ENCODE measurements around the gene XIRP1. TPM values are rescaled to one million over a fixed set of nuclear protein-coding genes. Genes with fewer than 3 reads are reported as not detected.

Gene XIRP1
- total RNA-seq, 2 experiments from 2014 or later: not detected

DNA sequence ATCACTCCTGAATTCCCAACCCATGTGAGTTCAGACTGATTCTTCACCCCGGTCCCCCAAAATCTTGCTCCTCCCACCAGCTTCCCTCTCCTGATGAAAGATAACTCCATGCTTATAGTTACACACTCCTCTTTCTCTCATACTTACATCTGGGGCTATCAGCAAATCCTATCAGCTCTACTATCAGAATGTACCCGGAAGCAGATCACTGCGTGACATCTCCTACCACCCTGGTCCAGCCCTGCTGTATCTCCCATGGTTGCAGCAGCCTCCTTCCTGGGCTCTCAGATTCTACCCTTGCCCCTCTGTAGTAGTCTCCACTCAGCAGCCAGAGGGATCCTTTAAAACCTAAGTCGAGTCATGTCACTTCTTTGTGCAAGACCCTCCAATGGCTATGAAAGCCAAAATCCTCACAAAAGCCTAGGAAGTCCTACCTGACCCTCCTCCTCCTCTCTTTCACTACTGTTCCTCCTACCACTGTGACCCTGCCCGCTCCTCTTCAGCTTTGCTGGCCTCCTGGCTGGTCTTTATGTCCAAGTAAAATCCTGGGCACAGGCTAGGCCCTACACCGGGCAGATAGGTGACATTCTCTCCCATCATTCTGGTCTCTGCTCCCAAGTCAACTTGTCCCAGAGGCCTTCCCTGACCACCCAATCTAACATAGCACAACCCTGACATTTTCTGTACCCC lies 16.2 kb downstream of the XIRP1 start:
- peaks cover 18% of the 10 kb centered on the region for H3K4me1 ChIP-seq (ENCODE audit: insufficient read depth, low read length, poor library complexity, severe bottlenecking)
- H2AFZ ChIP-seq (ENCODE audit: low read length): no peak overlapping the region
- POLR2A ChIA-PET: interaction anchor here (1.0 kb wide), 1 partner anchor 27 kb away, joined by 4 read pairs; no protein-coding TSS in a partner anchor
- no peak overlapping the region for H3K4me3 ChIP-seq (ENCODE audit: low read depth, low read length, poor library complexity, severe bottlenecking)
- H3K9me2 ChIP-seq (ENCODE audit: insufficient read depth, low read length): no peaks in the 10 kb centered on the region
- no peak overlapping the region for H3K27ac ChIP-seq (ENCODE audit: low read depth, low read length, poor library complexity, severe bottlenecking)
- CTCF ChIA-PET (ENCODE audit: unreplicated experiment): interaction anchor here (1.1 kb wide), 1 partner anchor 31 kb away, joined by 3 read pairs; no protein-coding TSS in a partner anchor
- TF ChIP-seq, protein P1, sequence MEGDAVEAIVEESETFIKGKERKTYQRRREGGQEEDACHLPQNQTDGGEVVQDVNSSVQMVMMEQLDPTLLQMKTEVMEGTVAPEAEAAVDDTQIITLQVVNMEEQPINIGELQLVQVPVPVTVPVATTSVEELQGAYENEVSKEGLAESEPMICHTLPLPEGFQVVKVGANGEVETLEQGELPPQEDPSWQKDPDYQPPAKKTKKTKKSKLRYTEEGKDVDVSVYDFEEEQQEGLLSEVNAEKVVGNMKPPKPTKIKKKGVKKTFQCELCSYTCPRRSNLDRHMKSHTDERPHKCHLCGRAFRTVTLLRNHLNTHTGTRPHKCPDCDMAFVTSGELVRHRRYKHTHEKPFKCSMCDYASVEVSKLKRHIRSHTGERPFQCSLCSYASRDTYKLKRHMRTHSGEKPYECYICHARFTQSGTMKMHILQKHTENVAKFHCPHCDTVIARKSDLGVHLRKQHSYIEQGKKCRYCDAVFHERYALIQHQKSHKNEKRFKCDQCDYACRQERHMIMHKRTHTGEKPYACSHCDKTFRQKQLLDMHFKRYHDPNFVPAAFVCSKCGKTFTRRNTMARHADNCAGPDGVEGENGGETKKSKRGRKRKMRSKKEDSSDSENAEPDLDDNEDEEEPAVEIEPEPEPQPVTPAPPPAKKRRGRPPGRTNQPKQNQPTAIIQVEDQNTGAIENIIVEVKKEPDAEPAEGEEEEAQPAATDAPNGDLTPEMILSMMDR (conservative IDR thresholded peaks at IDR 0.05; ENCODE audit: low read length): no peak
- no peak for TF ChIP-seq EZH2phosphoT487 (IDR thresholded peaks at IDR 0.05; ENCODE audit: borderline replicate concordance, low read depth, low read length)
- no peaks in the 10 kb centered on the region for H3K79me2 ChIP-seq (ENCODE audit: insufficient read depth, low read depth, low read length)
- intact Hi-C loops (cut with micrococcal nuclease; ENCODE audit: unreplicated experiment): no loop called here
- no peaks in the 10 kb centered on the region for H3K36me3 ChIP-seq (ENCODE audit: insufficient read depth, low read length)
- H3K9me3 ChIP-seq (ENCODE audit: low read length): no peaks in the 10 kb centered on the region
- no peak overlapping the region for H3K4me2 ChIP-seq (ENCODE audit: low read length)
- no peak for DNase-seq (ENCODE audit: low spot score)
- no TSS peak for BruUV-seq (replicated peaks)
- H4K20me1 ChIP-seq (ENCODE audit: insufficient read depth, low read length): no peaks in the 10 kb centered on the region

DNA sequence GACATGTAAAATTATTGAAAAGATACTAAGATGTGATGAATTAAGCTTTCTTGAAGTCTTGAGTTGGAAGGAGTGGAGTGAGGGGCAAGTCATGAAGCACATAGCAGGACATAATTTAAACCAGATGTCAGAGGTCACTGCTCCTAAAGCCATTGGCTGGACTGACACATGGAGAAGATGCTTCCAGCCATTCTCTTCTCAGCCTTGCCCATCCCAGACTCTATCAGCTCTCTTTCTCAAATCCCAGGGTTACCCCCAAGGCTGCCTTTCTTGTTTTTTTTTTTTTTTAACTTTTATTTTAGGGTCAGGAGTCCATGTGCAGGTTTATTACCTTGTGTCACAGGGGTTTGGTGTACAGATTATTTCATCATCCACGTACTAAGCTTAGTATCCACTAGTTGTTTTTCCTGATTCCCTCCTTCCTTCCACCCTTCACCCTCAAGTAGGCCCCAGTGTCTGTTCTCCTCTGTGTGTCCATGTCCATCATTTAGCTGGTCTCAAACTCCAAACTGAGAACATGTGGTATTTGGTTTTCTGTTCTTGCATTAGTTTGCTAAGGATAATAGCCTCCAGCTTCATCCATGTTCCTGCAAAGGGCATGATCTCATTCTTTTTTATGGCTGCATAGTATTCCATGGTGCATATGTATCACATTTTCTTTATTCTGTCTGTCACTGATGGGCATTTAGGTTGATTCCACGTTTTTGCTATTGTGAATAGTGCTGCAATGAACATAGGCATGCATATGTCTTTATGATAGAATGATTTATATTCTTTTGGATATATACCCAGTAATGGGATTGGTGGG lies 18.9 kb downstream of the XIRP1 start:
- DNase-seq (ENCODE audit: low spot score): no peak
- H3K9me3 ChIP-seq (ENCODE audit: low read length): no peaks in the 10 kb centered on the region
- no peak overlapping the region for H2AFZ ChIP-seq (ENCODE audit: low read length)
- H3K4me1 ChIP-seq (ENCODE audit: insufficient read depth, low read length, poor library complexity, severe bottlenecking): peaks cover 8% of the 10 kb centered on the region
- no peak for TF ChIP-seq EZH2phosphoT487 (IDR thresholded peaks at IDR 0.05; ENCODE audit: borderline replicate concordance, low read depth, low read length)
- TF ChIP-seq, protein P1 (conservative IDR thresholded peaks at IDR 0.05; ENCODE audit: low read length): no peak
- no peaks in the 10 kb centered on the region for H3K79me2 ChIP-seq (ENCODE audit: insufficient read depth, low read depth, low read length)
- H3K36me3 ChIP-seq (ENCODE audit: insufficient read depth, low read length): no peaks in the 10 kb centered on the region
- H3K4me3 ChIP-seq (ENCODE audit: low read depth, low read length, poor library complexity, severe bottlenecking): no peak overlapping the region
- no TSS peak for BruUV-seq (replicated peaks)
- intact Hi-C loops (cut with micrococcal nuclease; ENCODE audit: unreplicated experiment): no loop called here
- H4K20me1 ChIP-seq (ENCODE audit: insufficient read depth, low read length): no peaks in the 10 kb centered on the region
- H3K27ac ChIP-seq (ENCODE audit: low read depth, low read length, poor library complexity, severe bottlenecking): no peak overlapping the region
- no peak overlapping the region for H3K4me2 ChIP-seq (ENCODE audit: low read length)
- H3K9me2 ChIP-seq (ENCODE audit: insufficient read depth, low read length): no peaks in the 10 kb centered on the region
- ChIA-PET POLR2A (interaction anchor here (0.6 to 1.9 kb wide), 9 partner anchors 10 to 119 kb away, joined by 3 to 8 read pairs (median 4); partner anchors contain the start of genes GORASP1 and TTC21A), CTCF (ENCODE audit: unreplicated experiment) (interaction anchor here (1.2 to 1.5 kb wide), 2 partner anchors 27 to 113 kb away, joined by 3 read pairs; no protein-coding TSS in a partner anchor)
